ENCODE data around the gene APOL3. TPM values are rescaled to one million over a fixed set of nuclear protein-coding genes. Genes with fewer than 3 reads are reported as not detected.

The APOL3 gene
- total and polyA plus RNA-seq, 2 donors (not counting 3 experiments of a cell fraction or from before 2014, with no cell fraction given) = 17.9 to 36.9 TPM

- no TSS peak for BruUV-seq (replicated peaks)
- dilution Hi-C loops (cut with MboI; ENCODE audit: extremely low pct_ligation_motif_present, low sequenced_read_pairs) = no loop called here
- DNase-seq (ENCODE audit: low read depth, low spot score) (no peak), FAIRE-seq (no peak)
- Histone ChIP-seq H3K79me2 (ENCODE audit: control insufficient read depth, insufficient read depth, low read length) (no peaks in the 10 kb centered on the region), H3K27me3 (ENCODE audit: control insufficient read depth in 2 of 2, insufficient read depth in 2 of 2, low read length in 2 of 2) (peaks cover 5% of the 10 kb centered on the region in 2 experiments), H3K36me3 (ENCODE audit: control insufficient read depth in 2 of 2, extremely low read depth in 1 of 2, insufficient read depth in 2 of 2, low read length in 2 of 2) (no peaks in the 10 kb centered on the region), H2AFZ (ENCODE audit: low read depth, low read length) (no peak overlapping the region), H3K9ac (replicated peaks; ENCODE audit: extremely low read depth, insufficient read depth, low read length) (no peak overlapping the region), H4K20me1 (replicated peaks; ENCODE audit: control insufficient read depth, extremely low read depth, insufficient read depth, low read length) (no peaks in the 10 kb centered on the region), H3K4me1 (ENCODE audit: control insufficient read depth, extremely low read depth, insufficient read depth, low read length) (no peaks in the 10 kb centered on the region), H3K4me2 (ENCODE audit: insufficient read depth, low read length) (no peak overlapping the region), H3K9me3 (replicated peaks; ENCODE audit: control insufficient read depth, insufficient read depth, low read length) (no peaks in the 10 kb centered on the region), H3K27ac (ENCODE audit: insufficient read depth, low read depth, low read length) (no peak overlapping the region), H3K9me1 (replicated peaks; ENCODE audit: control insufficient read depth, extremely low read depth, insufficient read depth, low read length) (no peaks in the 10 kb centered on the region), H3K4me3 (replicated peaks in 1 of 3; ENCODE audit: insufficient read depth in 1 of 3, low read depth in 1 of 3, low read length in 3 of 3) (no peak overlapping the region)
- TF ChIP-seq JUN (IDR thresholded peaks at IDR 0.05; ENCODE audit: borderline replicate concordance, insufficient read depth, insufficient read length, low read depth) = no peak
- no peak for TF ChIP-seq GATA2 (IDR thresholded peaks at IDR 0.05; ENCODE audit: insufficient read depth, insufficient read length, low read depth, low read length)
- no peak for TF ChIP-seq MAX (IDR thresholded peaks at IDR 0.05; ENCODE audit: insufficient read depth, insufficient read length)
- TF ChIP-seq FOS (IDR thresholded peaks at IDR 0.05; ENCODE audit: borderline replicate concordance, insufficient read depth, low read length) = no peak
- TF ChIP-seq EZH2 (IDR thresholded peaks at IDR 0.05; ENCODE audit: borderline replicate concordance, low read depth, low read length, severe bottlenecking) = no peak
- no peak for TF ChIP-seq MYC (IDR thresholded peaks at IDR 0.05; ENCODE audit: low read depth, low read length)
- no peak for TF ChIP-seq CTCF (IDR thresholded peaks at IDR 0.05; ENCODE audit: extremely low read depth in 1 of 2, insufficient read depth in 1 of 2, low read depth in 1 of 2, low read length in 2 of 2)
- no peak for TF ChIP-seq POLR2AphosphoS5 (IDR thresholded peaks at IDR 0.05; ENCODE audit: insufficient read depth, low read depth, low read length)
- no peak for TF ChIP-seq POLR2A (IDR thresholded peaks at IDR 0.05; ENCODE audit: low read depth, low read length)
- ChIA-PET POLR2A (no interaction called here), CTCF (interaction anchor here (1.1 to 3.1 kb wide), 8 partner anchors 12 to 775 kb away, joined by 3 to 30 read pairs (median 5); no protein-coding TSS in a partner anchor)
- intact Hi-C loops (cut with micrococcal nuclease) = loop anchor here (10.0 kb wide), 1 partner anchor 371 kb away; no protein-coding TSS in a partner anchor
These were observed 35.1 kb downstream of the APOL3 start for GRCh38 chr22:36125434-36125833.

Data from endothelial cell of umbilical vein (primary cell).